Measurements from ENCODE around the gene BAG2.

BAG2 gene

DNA sequence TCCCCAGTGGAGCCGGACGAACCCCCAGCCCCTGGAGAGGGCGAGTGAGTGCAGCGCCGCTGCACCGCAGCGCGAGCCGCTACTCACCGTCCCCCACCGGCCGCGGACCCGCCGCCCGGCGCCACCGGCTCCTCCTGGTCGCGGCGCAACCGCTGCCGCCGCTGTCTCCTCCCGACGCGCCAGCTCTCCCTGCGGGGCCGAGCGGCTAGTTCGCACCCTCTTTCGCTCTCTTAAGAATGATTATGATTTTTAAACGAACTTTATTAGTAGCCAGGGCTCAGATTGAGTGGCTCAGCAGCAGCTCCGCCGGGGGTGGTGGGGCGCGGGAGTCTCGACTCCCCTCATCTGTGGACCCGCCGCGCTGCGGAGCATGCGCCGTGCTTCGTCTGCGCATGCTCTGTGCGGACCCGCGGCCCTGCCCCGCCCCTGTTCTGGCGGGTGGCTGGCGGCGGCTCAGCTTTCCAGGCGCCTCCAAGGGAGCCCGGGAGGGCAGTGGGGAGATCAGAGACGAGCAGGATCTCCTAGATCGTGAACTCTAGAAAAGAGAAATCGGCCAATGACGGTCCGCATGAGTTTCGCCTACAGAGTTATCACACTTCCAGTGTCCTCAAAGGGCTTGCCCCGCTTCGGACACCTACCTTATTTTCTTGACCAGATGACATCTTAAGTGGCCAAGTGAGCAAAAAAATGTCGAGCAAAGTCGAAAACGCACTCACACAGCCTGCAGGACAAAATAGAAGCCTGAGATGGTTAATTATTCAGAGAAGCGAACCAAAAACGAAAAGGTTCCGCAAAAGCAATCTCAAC lies 50.0 kb downstream of the BAG2 start, which contains the start of gene RAB23:
TSS of gene RAB23 (minus strand) at position 372 of the 807 bp plus-strand sequence. CDS start 11,927 bp downstream, outside the sequence.
- Histone ChIP-seq H3K4me2 (peak within 1 kb of the TSS; percentile 77), H3K36me3 (ENCODE audit: insufficient read depth) (no peaks in the 10 kb centered on the region), H3K9ac (peak within 1 kb of the TSS; percentile 32; the same call in 1 of the 2 replicates), H3K79me2 (ENCODE audit: insufficient read depth, low read depth) (no peaks in the 10 kb centered on the region; the same call in 1 of the 2 replicates), H3K4me1 (ENCODE audit: low read depth, poor library complexity, severe bottlenecking) (peaks cover 19% of the 10 kb centered on the region), H3K27me3 (ENCODE audit: insufficient read depth, low read depth) (no peaks in the 10 kb centered on the region), H2AFZ (ENCODE audit: low read depth) (peak within 1 kb of the TSS; percentile 99), H4K20me1 (ENCODE audit: insufficient read depth) (no peaks in the 10 kb centered on the region), H3K27ac (peak within 1 kb of the TSS; percentile 28; the same call in 1 of the 2 replicates), H3K4me3 (IDR thresholded peaks at IDR 0.05; ENCODE audit: insufficient read depth, low read depth, low read length) (no peak within 1 kb of the TSS)
- TF ChIP-seq, protein P1, sequence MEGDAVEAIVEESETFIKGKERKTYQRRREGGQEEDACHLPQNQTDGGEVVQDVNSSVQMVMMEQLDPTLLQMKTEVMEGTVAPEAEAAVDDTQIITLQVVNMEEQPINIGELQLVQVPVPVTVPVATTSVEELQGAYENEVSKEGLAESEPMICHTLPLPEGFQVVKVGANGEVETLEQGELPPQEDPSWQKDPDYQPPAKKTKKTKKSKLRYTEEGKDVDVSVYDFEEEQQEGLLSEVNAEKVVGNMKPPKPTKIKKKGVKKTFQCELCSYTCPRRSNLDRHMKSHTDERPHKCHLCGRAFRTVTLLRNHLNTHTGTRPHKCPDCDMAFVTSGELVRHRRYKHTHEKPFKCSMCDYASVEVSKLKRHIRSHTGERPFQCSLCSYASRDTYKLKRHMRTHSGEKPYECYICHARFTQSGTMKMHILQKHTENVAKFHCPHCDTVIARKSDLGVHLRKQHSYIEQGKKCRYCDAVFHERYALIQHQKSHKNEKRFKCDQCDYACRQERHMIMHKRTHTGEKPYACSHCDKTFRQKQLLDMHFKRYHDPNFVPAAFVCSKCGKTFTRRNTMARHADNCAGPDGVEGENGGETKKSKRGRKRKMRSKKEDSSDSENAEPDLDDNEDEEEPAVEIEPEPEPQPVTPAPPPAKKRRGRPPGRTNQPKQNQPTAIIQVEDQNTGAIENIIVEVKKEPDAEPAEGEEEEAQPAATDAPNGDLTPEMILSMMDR (conservative IDR thresholded peaks at IDR 0.05; ENCODE audit: low read depth, low read length) = no peak

DNA sequence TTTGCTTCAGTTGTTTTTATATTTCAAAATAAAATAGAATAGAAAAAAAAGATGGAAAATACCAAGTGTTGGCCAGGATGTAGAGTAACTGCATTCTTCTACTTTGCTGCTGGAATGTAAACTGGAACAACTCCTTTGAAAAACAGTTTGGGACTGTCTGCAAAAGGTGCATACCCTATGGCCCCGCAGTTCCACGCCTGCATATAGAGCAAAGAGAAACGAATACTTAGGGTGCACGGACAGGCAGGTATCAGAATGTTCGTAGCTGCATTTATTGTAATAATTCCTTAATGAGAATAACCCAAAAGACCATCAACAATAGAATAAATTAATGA lies 50.6 kb downstream of the BAG2 start:
- Histone ChIP-seq H3K36me3 (ENCODE audit: insufficient read depth) (no peaks in the 10 kb centered on the region), H2AFZ (ENCODE audit: low read depth) (peak overlapping the region; percentile 99), H3K27ac (no peak overlapping the region), H3K9ac (0 out of 2 replicates have a peak overlapping the region, but pooled peaks have one; percentile 32), H3K4me2 (peak overlapping the region; percentile 77), H4K20me1 (ENCODE audit: insufficient read depth) (no peaks in the 10 kb centered on the region), H3K4me3 (IDR thresholded peaks at IDR 0.05; ENCODE audit: insufficient read depth, low read depth, low read length) (no peak overlapping the region), H3K27me3 (ENCODE audit: insufficient read depth, low read depth) (no peaks in the 10 kb centered on the region), H3K4me1 (ENCODE audit: low read depth, poor library complexity, severe bottlenecking) (peaks cover 13% of the 10 kb centered on the region), H3K79me2 (ENCODE audit: insufficient read depth, low read depth) (no peaks in the 10 kb centered on the region)
- TF ChIP-seq, protein P1 (conservative IDR thresholded peaks at IDR 0.05; ENCODE audit: low read depth, low read length) = no peak

DNA sequence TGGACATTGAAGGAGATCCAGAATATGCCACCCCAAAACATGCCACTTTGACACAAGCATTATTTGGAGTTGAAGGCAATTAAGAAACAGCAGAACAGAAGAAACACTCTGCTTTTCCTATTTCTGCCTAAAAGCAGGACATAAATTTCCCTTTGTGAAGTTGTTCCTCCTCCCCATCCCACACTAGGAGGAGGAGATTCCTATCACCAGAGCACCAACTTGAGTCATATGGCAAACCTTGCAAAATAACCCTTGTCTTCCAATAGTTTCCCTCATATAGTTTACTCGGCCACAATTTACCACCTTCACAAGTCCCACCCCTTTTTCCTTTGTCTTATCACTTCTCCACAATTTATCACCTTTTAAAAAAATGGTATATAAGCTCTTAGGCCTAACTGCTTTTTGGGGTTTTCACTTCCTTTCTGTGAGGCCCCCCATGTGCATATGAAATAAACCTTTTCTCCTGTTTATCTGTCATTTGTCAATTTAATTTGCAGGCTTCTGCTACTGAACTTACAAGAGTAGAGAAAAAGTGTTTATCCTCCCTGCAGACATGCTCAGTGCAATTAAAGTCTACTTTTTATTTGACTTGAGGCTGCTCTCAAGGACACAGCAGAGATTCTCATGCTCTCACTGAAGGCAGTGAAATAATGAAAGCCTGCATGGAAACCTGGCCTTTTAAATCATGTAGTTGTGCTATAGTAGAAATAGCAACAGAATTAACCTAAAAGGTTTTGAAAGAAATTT lies 52.8 kb downstream of the BAG2 start:
- Histone ChIP-seq H3K27me3 (ENCODE audit: insufficient read depth, low read depth) (no peaks in the 10 kb centered on the region), H2AFZ (ENCODE audit: low read depth) (no peak overlapping the region), H4K20me1 (ENCODE audit: insufficient read depth) (no peaks in the 10 kb centered on the region), H3K27ac (no peak overlapping the region), H3K4me1 (ENCODE audit: low read depth, poor library complexity, severe bottlenecking) (peaks cover 8% of the 10 kb centered on the region), H3K4me2 (no peak overlapping the region), H3K9ac (no peak overlapping the region), H3K4me3 (IDR thresholded peaks at IDR 0.05; ENCODE audit: insufficient read depth, low read depth, low read length) (no peak overlapping the region), H3K36me3 (ENCODE audit: insufficient read depth) (no peaks in the 10 kb centered on the region), H3K79me2 (ENCODE audit: insufficient read depth, low read depth) (no peaks in the 10 kb centered on the region)
- TF ChIP-seq, protein P1 (conservative IDR thresholded peaks at IDR 0.05; ENCODE audit: low read depth, low read length) = no peak

DNA sequence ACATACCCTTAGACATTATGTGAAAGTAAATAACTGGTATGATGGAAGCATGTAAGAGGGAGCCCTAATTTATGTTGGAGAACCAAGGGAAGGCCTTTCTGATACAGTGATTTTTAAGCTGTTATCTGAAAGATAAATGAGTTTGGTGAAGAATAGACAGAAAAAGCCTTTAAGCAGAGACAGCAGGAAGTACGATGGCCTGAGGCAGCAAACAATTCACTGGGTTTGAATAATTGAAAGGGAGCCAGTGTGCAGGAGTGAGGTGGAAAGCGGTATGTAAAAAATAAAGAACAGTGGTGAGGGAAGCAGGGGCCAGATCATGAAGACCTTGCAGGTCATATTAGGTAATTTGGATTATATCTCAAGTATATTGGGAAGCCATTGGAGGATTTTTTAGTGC lies 54.1 kb downstream of the BAG2 start:
- Histone ChIP-seq H3K9ac (no peak overlapping the region), H4K20me1 (ENCODE audit: insufficient read depth) (no peaks in the 10 kb centered on the region), H3K4me3 (IDR thresholded peaks at IDR 0.05; ENCODE audit: insufficient read depth, low read depth, low read length) (no peak overlapping the region), H3K4me2 (no peak overlapping the region), H3K4me1 (ENCODE audit: low read depth, poor library complexity, severe bottlenecking) (peaks cover 5% of the 10 kb centered on the region), H3K27ac (no peak overlapping the region), H3K79me2 (ENCODE audit: insufficient read depth, low read depth) (no peaks in the 10 kb centered on the region), H2AFZ (ENCODE audit: low read depth) (no peak overlapping the region), H3K36me3 (ENCODE audit: insufficient read depth) (no peaks in the 10 kb centered on the region), H3K27me3 (ENCODE audit: insufficient read depth, low read depth) (no peaks in the 10 kb centered on the region)
- TF ChIP-seq, protein P1 (conservative IDR thresholded peaks at IDR 0.05; ENCODE audit: low read depth, low read length) = no peak
